Stimulated activated CD8-positive, alpha-beta memory T cell treated with anti-CD3 and anti-CD28 coated beads, Interleukin-7, amount 100 ng/mL, for 4 hours (primary cell): ENCODE measurements around the gene LGALS14.

Source experiments
- DNase-seq, 2 donors: peaks; one replicate each; pipeline ENCODE4 v3.0.0-alpha.2; 2020; ENCODE audit warnings: low read depth in 2 of 2

Gene LGALS14

GRCh38 chr19:39746836-39747529 is 42.7 kb downstream of the LGALS14 start:
- no peak for DNase-seq

- DNase-seq = no peak
These were observed 45.7 kb downstream of the LGALS14 start for GRCh38 chr19:39749981-39750380.

- no peak for DNase-seq
These were observed 48.1 kb downstream of the LGALS14 start for GRCh38 chr19:39752390-39752789.

GRCh38 chr19:39752795-39753194 is 48.5 kb downstream of the LGALS14 start:
- DNase-seq = no peak

- no peak for DNase-seq
These were observed 50.3 kb downstream of the LGALS14 start for GRCh38 chr19:39754544-39754943.

- no peak for DNase-seq
These were observed 50.7 kb downstream of the LGALS14 start for GRCh38 chr19:39754971-39755370.
